Vagina (tissue), 2 donors: ENCODE measurements around the gene CFTR. TPM values are rescaled to one million over a fixed set of nuclear protein-coding genes. Genes with fewer than 3 reads are reported as not detected.

Experiments
- DNase-seq, 2 donors: peaks; one replicate each; pipeline ENCODE4 v3.0.0-alpha.2; 2017; ENCODE audit errors: extremely low spot score in 2 of 2
- H3K27ac ChIP-seq: fragments of 200-600 bp; sonication (generic); one replicate; pipeline ENCODE4 v1.5.1; 2019
- H3K27me3 ChIP-seq: fragments of 200-600 bp; sonication (generic); one replicate; pipeline ENCODE4 v1.5.1; 2019
- H3K36me3 ChIP-seq, 2 donors: fragments of 200-600 bp; sonication (generic); one replicate each; pipeline ENCODE4 v1.5.1; 2017 to 2019
- H3K4me1 ChIP-seq: fragments of 200-600 bp; sonication (generic); one replicate; pipeline ENCODE4 v1.5.1; 2019
- H3K4me3 ChIP-seq, 2 donors: fragments of 200-600 bp; sonication (generic); 1 replicate in 1 of 2; 2 replicates in 1 of 2; pipeline ENCODE4 v1.5.1; 2016 to 2019
- H3K9me3 ChIP-seq: fragments of 200-600 bp; sonication (generic); one replicate; pipeline ENCODE4 v1.5.1; 2019
- POLR2A ChIP-seq, 2 donors: fragments of 450-650 bp; IDR thresholded peaks; one replicate each; pipeline ENCODE4 v1.6.1; 2017; ENCODE audit warnings: antibody characterized with exemption in 2 of 2, mild to moderate bottlenecking in 2 of 2, moderate library complexity in 2 of 2
- POLR2AphosphoS5 ChIP-seq, 2 donors: sonication (generic); formaldehyde crosslinking; IDR thresholded peaks; one replicate each; pipeline ENCODE4 v1.9.0; 2017; ENCODE audit warnings: antibody characterized with exemption in 2 of 2, mild to moderate bottlenecking in 2 of 2, low read depth in 1 of 2; ENCODE audit not compliant: insufficient read depth in 1 of 2
- intact Hi-C: fragments of 100-400 bp; cut with DNase I; formaldehyde crosslinking; loops from one replicate; pipeline ENCODE4 v1.15.1; 2023
- total RNA-seq: library from RNA; depleted of rRNA; stranded (reverse); fragments of >200 nt; gene quantifications from one replicate; pipeline ENCODE4 v1.2.3, GENCODE V29; 2016
- TF ChIP-seq, protein P1 (sequence below), 3 experiments: fragments of 450-650 bp in 2 of 3; fragments of 200-600 bp in 1 of 3; sonication (generic) in 1 of 3; IDR thresholded peaks; one replicate each; pipeline ENCODE4 v1.5.1; 2017 to 2019; ENCODE audit warnings: antibody characterized with exemption in 3 of 3, mild to moderate bottlenecking in 2 of 3, moderate library complexity in 2 of 3

Gene CFTR
- total RNA-seq, 1 donor from 2014 or later, result not detected

DNA sequence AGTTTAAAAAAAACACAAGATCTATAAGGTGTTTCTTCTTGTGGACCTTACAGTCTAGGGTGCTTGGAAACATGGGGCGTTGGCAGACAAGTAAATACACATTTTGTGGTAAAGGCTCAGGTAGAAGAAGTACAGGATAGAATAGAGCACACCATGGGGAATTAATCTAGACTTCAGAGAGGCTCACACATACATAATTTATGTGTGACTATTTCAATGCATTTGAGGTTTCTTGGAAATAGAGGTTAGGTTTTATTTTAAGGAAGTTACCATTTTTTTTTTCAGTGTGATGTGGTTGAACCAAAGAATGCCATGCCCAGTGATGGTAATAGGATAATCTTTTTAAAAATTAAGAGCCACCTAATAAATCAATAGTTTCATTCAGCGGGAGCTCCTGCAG lies 12.8 kb downstream of the CFTR start:
- no peaks in the 10 kb centered on the region for H3K4me1 ChIP-seq
- H3K27me3 ChIP-seq, result no peaks in the 10 kb centered on the region
- H3K9me3 ChIP-seq, result no peaks in the 10 kb centered on the region
- H3K27ac ChIP-seq, result no peak overlapping the region
- no peak for DNase-seq
- H3K36me3 ChIP-seq, result no peaks in the 10 kb centered on the region
- no peak for TF ChIP-seq POLR2A (IDR thresholded peaks at IDR 0.05)
- TF ChIP-seq, protein P1, sequence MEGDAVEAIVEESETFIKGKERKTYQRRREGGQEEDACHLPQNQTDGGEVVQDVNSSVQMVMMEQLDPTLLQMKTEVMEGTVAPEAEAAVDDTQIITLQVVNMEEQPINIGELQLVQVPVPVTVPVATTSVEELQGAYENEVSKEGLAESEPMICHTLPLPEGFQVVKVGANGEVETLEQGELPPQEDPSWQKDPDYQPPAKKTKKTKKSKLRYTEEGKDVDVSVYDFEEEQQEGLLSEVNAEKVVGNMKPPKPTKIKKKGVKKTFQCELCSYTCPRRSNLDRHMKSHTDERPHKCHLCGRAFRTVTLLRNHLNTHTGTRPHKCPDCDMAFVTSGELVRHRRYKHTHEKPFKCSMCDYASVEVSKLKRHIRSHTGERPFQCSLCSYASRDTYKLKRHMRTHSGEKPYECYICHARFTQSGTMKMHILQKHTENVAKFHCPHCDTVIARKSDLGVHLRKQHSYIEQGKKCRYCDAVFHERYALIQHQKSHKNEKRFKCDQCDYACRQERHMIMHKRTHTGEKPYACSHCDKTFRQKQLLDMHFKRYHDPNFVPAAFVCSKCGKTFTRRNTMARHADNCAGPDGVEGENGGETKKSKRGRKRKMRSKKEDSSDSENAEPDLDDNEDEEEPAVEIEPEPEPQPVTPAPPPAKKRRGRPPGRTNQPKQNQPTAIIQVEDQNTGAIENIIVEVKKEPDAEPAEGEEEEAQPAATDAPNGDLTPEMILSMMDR (IDR thresholded peaks at IDR 0.05), result no peak
- TF ChIP-seq POLR2AphosphoS5 (IDR thresholded peaks at IDR 0.05; ENCODE audit: insufficient read depth in 1 of 2, low read depth in 1 of 2), result no peak
- no peak overlapping the region for H3K4me3 ChIP-seq
- intact Hi-C loops, result no loop called here

DNA sequence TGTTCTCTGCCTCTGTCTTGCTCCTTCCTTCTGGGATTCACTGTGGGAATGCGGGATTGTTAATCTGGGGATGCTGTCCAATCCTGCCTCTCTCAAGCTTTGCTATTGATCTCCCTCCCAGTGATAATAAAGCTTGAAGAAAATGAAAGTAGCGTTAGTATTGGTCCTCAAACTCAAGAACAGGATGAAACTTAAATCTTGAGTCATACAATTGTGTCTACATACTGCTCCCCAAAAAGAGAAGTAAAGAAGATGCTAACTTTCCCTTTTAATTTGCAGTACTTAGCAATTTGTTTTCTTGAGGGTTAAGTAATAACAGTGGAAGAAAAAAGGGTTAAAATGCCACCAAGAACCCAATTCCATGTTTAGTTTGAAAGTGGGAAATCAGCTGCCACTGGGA lies 13.6 kb downstream of the CFTR start:
- Histone ChIP-seq H3K27me3 (no peaks in the 10 kb centered on the region), H3K4me1 (no peaks in the 10 kb centered on the region), H3K36me3 (no peaks in the 10 kb centered on the region), H3K9me3 (no peaks in the 10 kb centered on the region), H3K27ac (no peak overlapping the region), H3K4me3 (no peak overlapping the region)
- TF ChIP-seq POLR2AphosphoS5 (IDR thresholded peaks at IDR 0.05; ENCODE audit: insufficient read depth in 1 of 2, low read depth in 1 of 2) (no peak), POLR2A (IDR thresholded peaks at IDR 0.05) (no peak)
- TF ChIP-seq, protein P1 (IDR thresholded peaks at IDR 0.05), result no peak
- intact Hi-C loops, result no loop called here
- no peak for DNase-seq

- TF ChIP-seq POLR2A (IDR thresholded peaks at IDR 0.05) (no peak), POLR2AphosphoS5 (IDR thresholded peaks at IDR 0.05; ENCODE audit: insufficient read depth in 1 of 2, low read depth in 1 of 2) (no peak)
- TF ChIP-seq, protein P1 (IDR thresholded peaks at IDR 0.05), result no peak
- intact Hi-C loops, result no loop called here
- H3K9me3 ChIP-seq, result no peaks in the 10 kb centered on the region
Observed at GRCh38 chr7:117495308-117495707, 15.5 kb downstream of the CFTR start.

GRCh38 chr7:117502331-117502730 lies 22.5 kb downstream of the CFTR start:
- intact Hi-C loops, result no loop called here
- Histone ChIP-seq H3K4me1 (no peaks in the 10 kb centered on the region), H3K4me3 (no peak overlapping the region), H3K36me3 (no peaks in the 10 kb centered on the region), H3K27ac (no peak overlapping the region), H3K9me3 (no peaks in the 10 kb centered on the region), H3K27me3 (no peaks in the 10 kb centered on the region)
- TF ChIP-seq POLR2AphosphoS5 (IDR thresholded peaks at IDR 0.05; ENCODE audit: insufficient read depth in 1 of 2, low read depth in 1 of 2), result no peak
- no peak for TF ChIP-seq POLR2A (IDR thresholded peaks at IDR 0.05)
- TF ChIP-seq, protein P1 (IDR thresholded peaks at IDR 0.05), result no peak
- DNase-seq, result no peak

More at GRCh38 chr7:117495308-117495707, 15.5 kb downstream of the CFTR start:
- H3K36me3 ChIP-seq, result no peaks in the 10 kb centered on the region
- H3K27ac ChIP-seq, result no peak overlapping the region
- no peak overlapping the region for H3K4me3 ChIP-seq
- no peaks in the 10 kb centered on the region for H3K4me1 ChIP-seq
- H3K27me3 ChIP-seq, result no peaks in the 10 kb centered on the region
- no peak for DNase-seq

DNA sequence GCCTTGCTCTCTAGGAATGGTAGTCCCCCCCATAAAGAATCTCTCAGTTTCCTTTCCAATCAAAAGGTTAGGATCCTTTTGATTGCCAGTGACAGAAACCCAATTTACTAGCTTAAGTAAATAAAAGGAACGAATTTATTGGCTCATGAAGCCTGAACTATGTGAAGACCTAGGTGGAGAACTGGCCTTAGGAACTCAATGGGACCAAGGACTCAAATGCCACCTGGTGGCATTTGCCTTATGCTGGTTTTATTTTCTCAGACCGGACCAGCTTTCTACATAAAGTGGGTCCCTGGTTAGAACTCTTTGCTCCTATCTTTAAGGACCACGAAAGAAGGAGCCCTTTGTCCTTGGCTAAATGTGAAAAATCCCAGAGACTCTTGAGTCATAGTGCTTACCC lies 25.4 kb downstream of the CFTR start:
- intact Hi-C loops, result no loop called here
- Histone ChIP-seq H3K27me3 (no peaks in the 10 kb centered on the region), H3K27ac (no peak overlapping the region), H3K4me3 (no peak overlapping the region), H3K36me3 (no peaks in the 10 kb centered on the region), H3K9me3 (no peaks in the 10 kb centered on the region), H3K4me1 (no peaks in the 10 kb centered on the region)
- TF ChIP-seq POLR2A (IDR thresholded peaks at IDR 0.05), result no peak
- TF ChIP-seq, protein P1 (IDR thresholded peaks at IDR 0.05), result no peak
- TF ChIP-seq POLR2AphosphoS5 (IDR thresholded peaks at IDR 0.05; ENCODE audit: insufficient read depth in 1 of 2, low read depth in 1 of 2), result no peak
- DNase-seq, result no peak
